PC-9 (cell line): Measurements from ENCODE around the gene CHST15. TPM values are rescaled to one million over a fixed set of nuclear protein-coding genes. Genes with fewer than 3 reads are reported as not detected.

Experiments
- BruUV-seq: library from RNA; stranded (reverse); fragments of 400-500 nt; replicated peaks from 2 replicates; lab custom pipeline; 2021; lab: Mats Ljungman, UMichigan
- CTCF ChIA-PET: fragments of 300-600 bp; sonication (Branson Sonifier 250); formaldehyde crosslinking; loops from one replicate; lab custom pipeline; 2022; ENCODE audit warnings: antibody characterized with exemption; lab: Charles Lee
- POLR2A ChIA-PET: fragments of 300-600 bp; sonication (Branson Sonifier 250); formaldehyde crosslinking; loops from one replicate; lab custom pipeline; 2022; ENCODE audit warnings: antibody characterized with exemption; ENCODE audit not compliant: unreplicated experiment; lab: Charles Lee
- DNase-seq, 2 experiments: peaks; one replicate each; pipeline versions ENCODE4 v3.0.0 to v3.0.0-alpha.2; 2015 to 2022; ENCODE audit warnings: mixed read lengths in 1 of 2
- H2AFZ ChIP-seq: fragments of 200-600 bp; sonication (generic); 2 replicates; pipeline ENCODE4 v1.8.1; 2017; ENCODE audit warnings: antibody characterized with exemption
- H3F3A ChIP-seq: fragments of 200-600 bp; sonication (generic); 2 replicates; pipeline ENCODE4 v1.8.1; 2017; ENCODE audit warnings: antibody characterized with exemption, mild to moderate bottlenecking, low read depth; ENCODE audit not compliant: insufficient read depth
- H3K27ac ChIP-seq: fragments of 200-600 bp; sonication (generic); 2 replicates; pipeline ENCODE4 v1.6.1; 2016; ENCODE audit warnings: mixed run types
- H3K27me3 ChIP-seq: fragments of 200-600 bp; sonication (generic); 2 replicates; pipeline ENCODE4 v1.6.1; 2016; ENCODE audit warnings: low read depth, mixed run types; ENCODE audit not compliant: insufficient read depth
- H3K36me3 ChIP-seq: fragments of 200-600 bp; sonication (generic); 2 replicates; pipeline ENCODE4 v1.6.1; 2016; ENCODE audit warnings: low read depth, mixed run types
- H3K4me1 ChIP-seq: fragments of 200-600 bp; sonication (generic); replicated peaks from 2 replicates; pipeline ENCODE4 v1.6.1; 2016; ENCODE audit warnings: mixed run types; ENCODE audit not compliant: insufficient read depth
- H3K4me2 ChIP-seq: fragments of 200-600 bp; sonication (generic); 2 replicates; pipeline ENCODE4 v1.6.1; 2017; ENCODE audit warnings: mixed run types
- H3K4me3 ChIP-seq: fragments of 200-600 bp; sonication (generic); 2 replicates; pipeline ENCODE4 v1.6.1; 2016; ENCODE audit warnings: mixed run types
- H3K79me2 ChIP-seq: fragments of 200-600 bp; sonication (generic); 2 replicates; pipeline ENCODE4 v1.6.1; 2017; ENCODE audit warnings: low read depth, mixed run types
- H3K9me2 ChIP-seq: fragments of 200-600 bp; sonication (generic); 2 replicates; pipeline ENCODE4 v1.8.1; 2017; ENCODE audit warnings: mild to moderate bottlenecking; ENCODE audit not compliant: insufficient read depth
- H3K9me3 ChIP-seq: fragments of 200-600 bp; sonication (generic); 2 replicates; pipeline ENCODE4 v1.8.1; 2016; ENCODE audit warnings: low read depth; ENCODE audit not compliant: insufficient read depth
- H4K20me1 ChIP-seq: fragments of 200-600 bp; sonication (generic); 2 replicates; pipeline ENCODE4 v1.8.1; 2017; ENCODE audit not compliant: insufficient read depth
- CTCF ChIP-seq: fragments of 200-600 bp; sonication (generic); conservative IDR thresholded peaks from 2 replicates; pipeline ENCODE4 v1.6.1; 2017; ENCODE audit warnings: mixed run types, antibody characterized with exemption, mild to moderate bottlenecking, moderate library complexity
- EZH2 ChIP-seq: fragments of 200-600 bp; sonication (generic); IDR thresholded peaks from 2 replicates; pipeline ENCODE4 v1.8.0; 2017; ENCODE audit warnings: antibody characterized with exemption, low read depth
- intact Hi-C: fragments of 100-400 bp; cut with micrococcal nuclease; formaldehyde crosslinking; loops from one replicate; pipeline ENCODE4 v1.10.0; 2022; ENCODE audit not compliant: unreplicated experiment
- total RNA-seq: library from RNA; stranded (reverse); gene quantifications from 2 replicates; pipeline ENCODE4 v1.2.3, GENCODE V29; 2021

CHST15 gene
- total RNA-seq, 1 experiment from 2014 or later = 24.6 TPM

- H3K27ac ChIP-seq = no peak overlapping the region
- no peak overlapping the region for H3K4me2 ChIP-seq
- peaks cover 37% of the 10 kb centered on the region for H3K79me2 ChIP-seq
- peaks cover 5% of the 10 kb centered on the region; the same call in 1 of the 2 replicates for H4K20me1 ChIP-seq
- H2AFZ ChIP-seq = no peak overlapping the region
- no peaks in the 10 kb centered on the region for H3K9me2 ChIP-seq
- no peaks in the 10 kb centered on the region for H3K27me3 ChIP-seq
- no peak for DNase-seq
- H3F3A ChIP-seq = no peaks in the 10 kb centered on the region
- ChIA-PET CTCF (no interaction called here), POLR2A (no interaction called here)
- TF ChIP-seq CTCF (no peak), EZH2 (no peak)
- no TSS peak for BruUV-seq
- H3K4me1 ChIP-seq = 0 out of 2 replicates have a peak, but pooled peaks cover 7% of the 10 kb centered on the region
- no peaks in the 10 kb centered on the region for H3K9me3 ChIP-seq
- no peak overlapping the region for H3K4me3 ChIP-seq
- intact Hi-C loops = no loop called here
- no peaks in the 10 kb centered on the region for H3K36me3 ChIP-seq
These were observed 40.8 kb downstream of the CHST15 start for GRCh38 chr10:124052561-124052960.

GRCh38 chr10:124050021-124051015, 43.1 kb downstream of the CHST15 start:
- TF ChIP-seq CTCF = no peak
- no peak for TF ChIP-seq EZH2
- no peak for DNase-seq
- H3K9me3 ChIP-seq = no peaks in the 10 kb centered on the region
- intact Hi-C loops = no loop called here
- no peak overlapping the region for H3K27ac ChIP-seq
- H3K79me2 ChIP-seq = peaks cover 36% of the 10 kb centered on the region
- H3K4me2 ChIP-seq = no peak overlapping the region
- POLR2A ChIA-PET = no interaction called here
- H4K20me1 ChIP-seq = peaks cover 20% of the 10 kb centered on the region
- H3K9me2 ChIP-seq = no peaks in the 10 kb centered on the region
- no peak overlapping the region for H3K4me3 ChIP-seq
- H3F3A ChIP-seq = 0 out of 2 replicates have a peak, but pooled peaks cover 4% of the 10 kb centered on the region
- H3K4me1 ChIP-seq = 0 out of 2 replicates have a peak, but pooled peaks cover 7% of the 10 kb centered on the region
- BruUV-seq = no TSS peak
- no peaks in the 10 kb centered on the region for H3K27me3 ChIP-seq
- no peaks in the 10 kb centered on the region for H3K36me3 ChIP-seq
- H2AFZ ChIP-seq = no peak overlapping the region
- CTCF ChIA-PET = no interaction called here

- ChIA-PET CTCF (no interaction called here), POLR2A (no interaction called here)
- Histone ChIP-seq H3K4me2 (no peak overlapping the region), H2AFZ (no peak overlapping the region), H3K79me2 (peaks cover 34% of the 10 kb centered on the region), H3K4me3 (no peak overlapping the region), H3F3A (0 out of 2 replicates have a peak, but pooled peaks cover 5% of the 10 kb centered on the region), H4K20me1 (peaks cover 20% of the 10 kb centered on the region), H3K9me3 (no peaks in the 10 kb centered on the region), H3K4me1 (0 out of 2 replicates have a peak, but pooled peaks cover 5% of the 10 kb centered on the region), H3K36me3 (no peaks in the 10 kb centered on the region), H3K9me2 (no peaks in the 10 kb centered on the region), H3K27me3 (no peaks in the 10 kb centered on the region), H3K27ac (no peak overlapping the region)
- TF ChIP-seq EZH2 (no peak), CTCF (no peak)
- intact Hi-C loops = no loop called here
- BruUV-seq = no TSS peak
- no peak for DNase-seq
These were observed 43.9 kb downstream of the CHST15 start for GRCh38 chr10:124049484-124049883.
